H9 (cell line): ENCODE measurements around the gene FAR1. TPM values are rescaled to one million over a fixed set of nuclear protein-coding genes. Genes with fewer than 3 reads are reported as not detected.

Experiments
- DNase-seq: peaks from one replicate; pipeline ENCODE4 v3.0.0-alpha.2; 2017
- H2AFZ ChIP-seq: one replicate; pipeline ENCODE4 v1.6.1; 2013; ENCODE audit warnings: mild to moderate bottlenecking, low read length, control low read depth, moderate library complexity
- H2AK5ac ChIP-seq: 2 replicates; pipeline ENCODE4 v1.6.1; 2013; ENCODE audit warnings: low read length, control low read depth, mixed read lengths; ENCODE audit not compliant: insufficient read length
- H2BK120ac ChIP-seq: one replicate; pipeline ENCODE4 v1.6.1; 2013; ENCODE audit warnings: low read depth, mild to moderate bottlenecking, low read length, control low read depth, inconsistent platforms; ENCODE audit not compliant: poor library complexity, severe bottlenecking
- H2BK12ac ChIP-seq: 2 replicates; pipeline ENCODE4 v1.6.1; 2013; ENCODE audit warnings: low read length, control low read depth, mixed read lengths, low read depth; ENCODE audit not compliant: insufficient read length
- H2BK15ac ChIP-seq: 2 replicates; pipeline ENCODE4 v1.6.1; 2013; ENCODE audit warnings: low read depth, low read length, control low read depth
- H2BK20ac ChIP-seq: one replicate; pipeline ENCODE4 v1.6.1; 2013; ENCODE audit warnings: low read depth, mild to moderate bottlenecking, low read length, control low read depth, inconsistent platforms; ENCODE audit not compliant: poor library complexity, severe bottlenecking
- H2BK5ac ChIP-seq: 2 replicates; pipeline ENCODE4 v1.6.1; 2013; ENCODE audit warnings: low read length, control low read depth, mixed read lengths; ENCODE audit not compliant: insufficient read length
- H3K14ac ChIP-seq: 2 replicates; pipeline ENCODE4 v1.6.1; 2013; ENCODE audit warnings: low read length, control low read depth; ENCODE audit not compliant: insufficient read depth
- H3K18ac ChIP-seq: 2 replicates; pipeline ENCODE4 v1.6.1; 2013; ENCODE audit warnings: low read depth, mild to moderate bottlenecking, mixed read lengths, low read length, control low read depth; ENCODE audit not compliant: insufficient read length
- H3K23ac ChIP-seq: 2 replicates; pipeline ENCODE4 v1.6.1; 2013; ENCODE audit warnings: low read length, control low read depth, mixed read lengths, low read depth; ENCODE audit not compliant: insufficient read length
- H3K23me2 ChIP-seq: 2 replicates; pipeline ENCODE4 v1.6.1; 2013; ENCODE audit warnings: low read depth, mild to moderate bottlenecking, mixed read lengths, low read length, control low read depth; ENCODE audit not compliant: insufficient read length, poor library complexity, severe bottlenecking
- H3K27ac ChIP-seq: 2 replicates; pipeline ENCODE4 v1.5.1; 2013; ENCODE audit warnings: low read length, control low read depth, mixed read lengths, low read depth; ENCODE audit not compliant: insufficient read length
- H3K27me3 ChIP-seq: 2 replicates; pipeline ENCODE4 v1.6.1; 2013; ENCODE audit warnings: low read length, control low read depth, inconsistent platforms; ENCODE audit not compliant: insufficient read depth
- H3K4ac ChIP-seq: 2 replicates; pipeline ENCODE4 v1.6.1; 2013; ENCODE audit warnings: low read depth, mild to moderate bottlenecking, control low read depth, inconsistent platforms, low read length, moderate library complexity
- H3K4me1 ChIP-seq: 2 replicates; pipeline ENCODE4 v1.6.1; 2013; ENCODE audit warnings: low read length, control low read depth, inconsistent platforms; ENCODE audit not compliant: insufficient read depth
- H3K4me2 ChIP-seq: 2 replicates; pipeline ENCODE4 v1.6.1; 2013; ENCODE audit warnings: low read length, control low read depth, mixed read lengths; ENCODE audit not compliant: insufficient read length, insufficient read depth
- H3K56ac ChIP-seq: 2 replicates; pipeline ENCODE4 v1.6.1; 2013; ENCODE audit warnings: low read depth, mild to moderate bottlenecking, mixed read lengths, low read length, control low read depth; ENCODE audit not compliant: insufficient read length
- H3K79me1 ChIP-seq: 2 replicates; pipeline ENCODE4 v1.6.1; 2013; ENCODE audit warnings: low read depth, mild to moderate bottlenecking, moderate library complexity, low read length, control low read depth, inconsistent platforms; ENCODE audit not compliant: insufficient read depth, poor library complexity, severe bottlenecking
- H3K79me2 ChIP-seq: 2 replicates; pipeline ENCODE4 v1.6.1; 2013; ENCODE audit warnings: low read length, control low read depth, inconsistent platforms; ENCODE audit not compliant: insufficient read depth
- H3K9ac ChIP-seq: 2 replicates; pipeline ENCODE4 v1.6.1; 2013; ENCODE audit warnings: low read length, control low read depth, mixed read lengths; ENCODE audit not compliant: insufficient read length; ENCODE audit errors: extremely low read depth
- H3K9me3 ChIP-seq: one replicate; pipeline ENCODE4 v1.6.1; 2013; ENCODE audit warnings: low read depth, low read length, inconsistent platforms; ENCODE audit not compliant: control insufficient read depth
- H3T11ph ChIP-seq: one replicate; pipeline ENCODE4 v1.6.1; 2013; ENCODE audit warnings: mild to moderate bottlenecking, low read length, control low read depth, inconsistent platforms
- H4K20me1 ChIP-seq: one replicate; pipeline ENCODE4 v1.6.1; 2013; ENCODE audit not compliant: control insufficient read depth, insufficient read length, insufficient read depth
- H4K5ac ChIP-seq: 2 replicates; pipeline ENCODE4 v1.6.1; 2013; ENCODE audit warnings: low read depth, mild to moderate bottlenecking, mixed read lengths, low read length, control low read depth; ENCODE audit not compliant: insufficient read length
- H4K8ac ChIP-seq: replicated peaks from 2 replicates; pipeline ENCODE4 v1.6.1; 2013; ENCODE audit warnings: low read length, control low read depth, mixed read lengths, low read depth; ENCODE audit not compliant: insufficient read length
- H4K91ac ChIP-seq: 2 replicates; pipeline ENCODE4 v1.6.1; 2013; ENCODE audit warnings: low read depth, mild to moderate bottlenecking, moderate library complexity, mixed read lengths, low read length, control low read depth; ENCODE audit not compliant: insufficient read length
- H3K27ac Mint-ChIP-seq, 3 experiments: 2 replicates in 2 of 3; 3 replicates in 1 of 3; pipeline ENCODE4 v1.8.0; 2020 to 2021; ENCODE audit warnings: mixed read lengths in 3 of 3, mild to moderate bottlenecking in 1 of 3, moderate library complexity in 1 of 3
- H3K27me3 Mint-ChIP-seq: 2 replicates; pipeline ENCODE4 v1.8.0; 2021; ENCODE audit warnings: low read depth, mild to moderate bottlenecking, moderate library complexity, mixed read lengths
- H3K36me3 Mint-ChIP-seq, 3 experiments: 2 replicates in 2 of 3; 3 replicates in 1 of 3; pipeline ENCODE4 v1.8.0; 2020 to 2021; ENCODE audit warnings: low read depth in 3 of 3, mixed read lengths in 3 of 3; ENCODE audit not compliant: insufficient read depth in 1 of 3
- H3K4me1 Mint-ChIP-seq, 2 experiments: 2 replicates each; pipeline ENCODE4 v1.8.0; 2020; ENCODE audit warnings: mixed read lengths in 2 of 2
- H3K4me3 Mint-ChIP-seq, 2 experiments: 2 replicates in 1 of 2; 3 replicates in 1 of 2; pipeline ENCODE4 v1.8.0; 2020 to 2021; ENCODE audit warnings: mild to moderate bottlenecking in 2 of 2, mixed read lengths in 2 of 2, moderate library complexity in 1 of 2
- H3K9me3 Mint-ChIP-seq, 2 experiments: 2 replicates in 1 of 2; 3 replicates in 1 of 2; pipeline ENCODE4 v1.8.0; 2020; ENCODE audit warnings: mild to moderate bottlenecking in 2 of 2, mixed read lengths in 2 of 2, moderate library complexity in 1 of 2
- CTCF ChIP-seq: fragments of 200-600 bp; sonication (generic); conservative IDR thresholded peaks from 3 replicates; pipeline ENCODE4 v1.8.0; 2021; ENCODE audit warnings: antibody characterized with exemption, mild to moderate bottlenecking
- WGBS: extraction: QIAGEN DNeasy Blood & Tissue Kit; methylation state at CpG from one replicate; pipeline ENCODE4 v1.1.7; 2013; ENCODE audit warnings: missing lambda C conversion rate, low lambda C conversion rate, mixed read lengths; ENCODE audit not compliant: insufficient read length; ENCODE audit errors: extremely low coverage; 5-methylcytosine and 5-hydroxymethylcytosine counted together
- total RNA-seq: library from RNA; stranded (reverse); gene quantifications from 2 replicates; pipeline ENCODE4 v1.2.1, GENCODE V29; 2021

The FAR1 gene
- total RNA-seq, 1 experiment from 2014 or later: 72.5 TPM

GRCh38 chr11:13769188-13769587 lies 100.7 kb downstream of the FAR1 start:
- Histone ChIP-seq H3K27me3 (no peaks in the 10 kb centered on the region; the same call in 1 of the 2 replicates), H3K23me2 (no peaks in the 10 kb centered on the region), H4K20me1 (no peaks in the 10 kb centered on the region), H2AK5ac (no peak overlapping the region), H3K4ac (no peak overlapping the region), H3K18ac (no peak overlapping the region), H3K9ac (no peak overlapping the region), H2BK5ac (no peak overlapping the region), H4K8ac (no peak overlapping the region), H2BK20ac (no peak overlapping the region), H3K79me1 (no peaks in the 10 kb centered on the region), H2BK15ac (no peak overlapping the region), H2AFZ (no peak overlapping the region), H3K4me1 (no peaks in the 10 kb centered on the region), H4K91ac (no peak overlapping the region), H4K5ac (no peak overlapping the region), H2BK120ac (no peak overlapping the region), H3K79me2 (no peaks in the 10 kb centered on the region), H3T11ph (no peak overlapping the region), H3K23ac (no peak overlapping the region), H3K14ac (no peak overlapping the region), H3K27ac (no peak overlapping the region), H3K56ac (no peak overlapping the region), H2BK12ac (no peak overlapping the region), H3K4me2 (no peak overlapping the region), H3K9me3 (no peaks in the 10 kb centered on the region)
- Mint-ChIP-seq H3K4me3 (no peak overlapping the region), H3K36me3 (no peaks in the 10 kb centered on the region), H3K27me3 (no peaks in the 10 kb centered on the region; the same call in none of the 2 replicates), H3K27ac (no peak overlapping the region), H3K4me1 (peaks cover 8 to 18% of the 10 kb centered on the region in 2 experiments; a peak in 3 of 4 replicates), H3K9me3 (peaks cover 0 to 6% of the 10 kb centered on the region in 2 experiments; a peak in 2 of 5 replicates)
- no peak for TF ChIP-seq CTCF
- no CpG with 5 or more reads among the region's 2 CpGs for WGBS
- no peak for DNase-seq
